GM12891 (cell line): ENCODE measurements around the gene SKI.

ENCODE experiments used
- PAX5 ChIP-seq: IDR thresholded peaks from 2 replicates; pipeline ENCODE4 v1.6.1; 2011; ENCODE audit warnings: low read length, moderate library complexity, mild to moderate bottlenecking; ENCODE audit not compliant: insufficient read depth, severe bottlenecking
- POLR2A ChIP-seq: IDR thresholded peaks from 2 replicates; pipeline ENCODE4 v1.6.1; 2011; ENCODE audit warnings: low read depth, low read length, control low read depth
- POLR2AphosphoS5 ChIP-seq: IDR thresholded peaks from 2 replicates; pipeline ENCODE4 v1.6.1; 2011; ENCODE audit warnings: low read depth, low read length, control low read depth
- POU2F2 ChIP-seq: IDR thresholded peaks from 2 replicates; pipeline ENCODE4 v1.6.1; 2011; ENCODE audit warnings: low read depth, mild to moderate bottlenecking, control low read depth, low read length, moderate library complexity
- SPI1 ChIP-seq: IDR thresholded peaks from 2 replicates; pipeline ENCODE4 v1.6.1; 2011; ENCODE audit warnings: low read depth, low read length, control low read depth
- TAF1 ChIP-seq: IDR thresholded peaks from 2 replicates; pipeline ENCODE4 v1.6.1; 2011; ENCODE audit warnings: low read depth, low read length, control low read depth

DNA sequence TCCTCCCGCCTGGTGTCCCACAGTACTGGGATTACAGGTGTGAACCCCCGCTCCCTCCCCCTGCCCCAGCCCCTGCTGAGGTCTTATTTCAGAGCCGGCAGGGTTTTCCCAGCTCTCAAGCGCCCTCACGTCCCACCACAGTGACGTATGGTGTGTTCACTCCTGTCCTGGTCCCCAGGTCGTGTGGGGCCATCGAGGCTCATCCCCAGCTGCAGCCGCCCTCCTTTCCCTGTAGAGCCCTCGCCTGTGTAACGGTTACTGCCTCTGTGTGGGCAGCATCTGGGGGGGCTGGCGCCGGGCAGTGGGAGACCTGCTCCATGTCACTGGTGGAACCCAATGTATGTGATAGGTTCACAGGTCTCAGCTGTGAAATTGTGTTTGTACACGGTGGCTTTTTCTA is 23.2 kb downstream of the SKI start:
- TF ChIP-seq POLR2A (no peak), POLR2AphosphoS5 (no peak), TAF1 (no peak), PAX5 (no peak), SPI1 (no peak), POU2F2 (no peak)
